Suppressor macrophage (primary cell): ENCODE results near the gene ZNF277.

Source experiments
- DNase-seq, 4 experiments: peaks; one replicate each; pipeline ENCODE4 v3.0.0-alpha.2; 2020 to 2022
- total RNA-seq, 17 experiments: gene quantifications; one replicate each; lab custom pipeline; 2026; ENCODE audit warnings: mixed read lengths in 6 of 17, inconsistent platforms in 3 of 17; lab: John Stamatoyannopoulos, UW

ZNF277 gene
- total RNA-seq: 12.1 to 85.9 (median 24.1) reads per million in 17 experiments

GRCh38 chr7:112206238-112206990 is at the start of gene ZNF277, which contains the start of gene DOCK4:
ZNF277 (plus strand) TSS chr7:112206695; CDS start chr7:112206717, 22 bp downstream.
DOCK4 (minus strand) TSS chr7:112206399; CDS start chr7:112206138, 261 bp downstream.
- DNase-seq: peak; percentile 99 to 100 (median 100)

DNA sequence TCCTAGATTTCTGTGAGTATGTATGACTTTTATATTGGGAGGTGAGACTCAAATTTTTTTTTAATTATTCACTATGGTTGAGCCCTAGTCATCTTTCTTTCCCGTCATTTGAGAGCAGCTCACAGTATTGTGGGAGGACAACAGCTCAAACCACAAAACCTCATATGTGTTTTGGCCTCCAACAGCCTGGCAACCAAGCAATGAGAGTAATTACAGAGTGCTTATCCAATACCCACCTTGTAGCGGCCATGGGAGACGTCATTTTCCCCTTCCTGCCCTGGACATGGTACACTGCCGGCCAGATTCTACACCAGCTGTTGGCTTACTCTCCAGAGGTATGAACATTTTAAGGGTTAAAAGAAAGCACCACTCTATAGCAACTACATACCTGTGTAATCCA is 49.4 kb upstream of the ZNF277 start:
- DNase-seq: peak; percentile 22 to 65 (median 40)

DNA sequence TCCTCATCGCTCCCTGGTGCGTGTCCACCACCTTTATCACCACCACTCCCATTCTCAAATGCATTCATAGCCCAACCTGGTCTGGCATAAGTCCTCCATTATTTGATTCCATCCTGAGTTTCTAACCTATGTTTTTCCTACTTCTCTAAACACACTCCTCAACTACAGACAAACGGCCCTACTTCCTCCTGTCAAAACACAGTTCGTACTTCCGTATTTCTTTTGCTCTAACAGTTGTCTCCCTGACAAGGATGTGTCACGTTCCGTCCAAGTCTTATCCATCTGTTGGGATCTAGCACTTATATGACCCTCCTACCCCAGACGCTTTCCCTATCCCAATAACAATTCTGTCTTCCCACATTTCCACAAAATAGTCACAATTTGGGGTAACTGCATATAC is 47.1 kb upstream of the ZNF277 start:
- peak; percentile 60 to 84 (median 70) for DNase-seq

GRCh38 chr7:112160130-112160770 is 46.2 kb upstream of the ZNF277 start:
- no peak for DNase-seq

GRCh38 chr7:112160771-112161150 is 45.7 kb upstream of the ZNF277 start:
- no peak for DNase-seq

DNA sequence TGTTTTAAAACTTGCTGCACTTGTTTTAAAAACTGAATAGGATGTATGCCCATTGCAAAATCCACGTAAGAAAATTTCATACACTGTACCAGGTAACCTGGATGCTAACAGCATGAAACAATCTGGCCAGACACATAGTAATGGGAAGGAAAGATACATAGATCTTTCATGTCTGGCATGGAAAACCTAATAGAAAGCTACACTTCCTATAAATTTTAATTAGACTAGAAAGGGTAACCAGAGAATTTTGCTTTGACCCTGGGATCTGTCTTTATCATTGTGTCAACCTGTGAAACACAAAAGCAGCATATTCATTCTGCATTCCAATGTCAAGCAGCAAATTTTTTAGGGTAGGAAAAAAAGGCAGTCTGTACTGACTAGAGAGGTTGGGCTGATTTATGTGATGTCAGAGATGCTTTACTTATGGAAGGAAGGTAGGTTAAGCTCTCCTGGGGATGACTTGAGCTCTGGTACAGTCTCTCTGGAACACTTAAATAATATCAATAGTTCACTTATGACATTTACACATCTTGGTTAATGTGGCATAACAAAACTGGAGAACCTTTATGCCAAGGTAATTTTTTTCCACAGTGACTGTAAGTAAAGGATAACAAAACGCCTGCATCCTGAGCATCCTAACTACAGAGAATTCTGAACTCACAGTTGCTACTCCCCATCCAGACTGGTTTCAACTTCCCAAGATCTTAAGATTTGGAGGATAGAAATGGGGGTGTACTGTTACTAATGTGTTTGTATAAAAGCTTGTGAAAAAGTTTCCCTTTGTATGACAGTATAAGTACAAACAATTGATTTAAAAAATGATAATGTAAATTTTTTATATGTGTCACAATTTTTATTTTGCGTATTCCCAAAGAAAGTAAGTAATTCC is 45.0 kb upstream of the ZNF277 start:
- no peak for DNase-seq

- DNase-seq: peak in 3 of 4 experiments; percentile 28 to 49 (median 29)
These were observed 44.2 kb upstream of the ZNF277 start for GRCh38 chr7:112162142-112162766.

- DNase-seq: no peak
These were observed 43.5 kb upstream of the ZNF277 start for GRCh38 chr7:112162784-112163506.

- DNase-seq: no peak
These were observed 39.3 kb upstream of the ZNF277 start for GRCh38 chr7:112167147-112167546.

DNA sequence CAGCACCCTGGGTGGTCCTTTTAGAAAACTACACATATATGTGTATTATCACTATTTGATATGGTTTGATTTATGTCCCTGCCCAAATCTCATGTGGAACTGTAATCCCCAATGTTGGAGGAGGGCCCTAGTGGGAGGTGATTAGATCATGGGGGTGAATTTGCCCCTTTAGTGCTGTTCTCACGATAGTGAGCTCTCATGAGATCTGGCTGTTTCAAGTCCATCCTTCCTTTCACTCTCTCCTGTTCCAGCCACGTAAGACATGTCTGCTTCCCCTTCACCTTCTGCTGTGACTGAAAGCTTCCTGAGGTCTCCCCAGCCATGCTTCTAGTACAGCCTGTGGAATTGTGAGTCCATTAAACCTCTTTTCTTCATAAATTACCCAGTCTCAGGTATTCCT is 37.6 kb upstream of the ZNF277 start:
- no peak for DNase-seq

- DNase-seq: no peak
These were observed 34.8 kb upstream of the ZNF277 start for GRCh38 chr7:112171673-112172072.

DNA sequence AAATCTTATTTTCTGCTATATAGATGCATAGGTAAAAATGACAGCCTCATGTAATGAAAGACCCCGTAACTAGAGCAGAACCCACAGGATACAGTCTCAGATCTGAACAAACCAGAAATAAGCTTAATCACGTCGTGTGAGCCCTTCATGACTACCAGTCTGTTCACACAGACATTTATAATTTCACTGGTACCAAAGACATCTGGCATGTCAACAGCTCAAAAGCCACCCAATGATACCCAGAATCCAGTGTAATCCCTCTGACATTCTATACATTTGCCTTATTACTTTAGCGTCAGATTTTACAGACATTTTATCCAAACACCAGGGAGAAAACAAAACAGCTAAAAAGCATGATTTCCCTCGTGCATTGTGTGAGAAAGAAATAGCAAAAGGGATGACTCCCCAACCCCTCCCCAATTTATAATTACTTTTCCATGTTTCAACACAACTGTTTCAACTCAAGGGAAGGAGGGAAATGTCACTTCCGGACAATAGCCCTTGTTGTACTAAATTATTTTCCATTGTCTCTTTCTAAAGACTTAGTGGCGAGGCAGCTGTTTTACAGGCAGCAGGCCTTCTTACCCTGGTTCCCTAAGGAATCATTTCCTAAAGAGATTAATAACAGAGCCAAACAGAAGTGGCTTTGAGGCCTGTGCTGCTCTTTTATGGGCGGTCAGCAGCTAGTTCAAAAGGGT is 33.5 kb upstream of the ZNF277 start:
- no peak for DNase-seq

GRCh38 chr7:112173568-112173905 is 33.0 kb upstream of the ZNF277 start:
- no peak for DNase-seq

DNA sequence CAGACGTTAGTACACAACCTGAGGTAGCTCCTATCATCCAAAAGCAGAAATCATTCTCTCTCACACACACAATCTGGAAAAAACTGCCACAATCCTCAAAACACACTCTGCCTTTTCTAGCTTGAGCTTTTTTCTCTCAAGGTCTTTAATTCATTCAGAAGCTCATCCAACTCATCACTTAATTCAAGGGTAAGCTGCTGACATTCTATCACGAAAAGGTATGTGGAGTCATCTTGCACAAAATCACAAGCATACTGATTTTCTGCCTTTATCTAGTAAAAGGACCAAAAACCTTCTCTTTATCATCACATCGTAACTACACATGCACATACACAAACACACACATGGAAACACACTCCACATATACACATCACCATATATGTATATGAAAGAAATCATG is 32.3 kb upstream of the ZNF277 start:
- DNase-seq: no peak

DNA sequence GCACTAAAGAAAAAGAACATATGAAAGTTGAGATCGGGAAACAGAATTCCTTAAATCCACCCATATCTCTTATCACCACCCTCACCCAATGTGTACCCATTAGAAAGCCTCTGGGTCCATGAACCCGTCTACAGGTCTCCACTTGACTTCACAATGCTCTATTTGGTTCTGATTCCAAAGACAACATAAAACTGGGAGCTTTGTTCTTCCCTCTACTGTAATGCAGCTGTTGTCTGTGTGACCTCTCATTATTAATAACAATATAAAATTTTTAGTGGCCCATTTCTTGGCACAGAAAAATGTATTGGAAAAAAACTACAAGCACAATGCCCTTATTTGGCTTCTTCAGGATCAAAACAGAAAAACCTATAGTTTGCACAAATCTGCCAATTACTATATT is 30.3 kb upstream of the ZNF277 start:
- DNase-seq: no peak

GRCh38 chr7:112176693-112177415 is 29.6 kb upstream of the ZNF277 start:
- DNase-seq: no peak

DNA sequence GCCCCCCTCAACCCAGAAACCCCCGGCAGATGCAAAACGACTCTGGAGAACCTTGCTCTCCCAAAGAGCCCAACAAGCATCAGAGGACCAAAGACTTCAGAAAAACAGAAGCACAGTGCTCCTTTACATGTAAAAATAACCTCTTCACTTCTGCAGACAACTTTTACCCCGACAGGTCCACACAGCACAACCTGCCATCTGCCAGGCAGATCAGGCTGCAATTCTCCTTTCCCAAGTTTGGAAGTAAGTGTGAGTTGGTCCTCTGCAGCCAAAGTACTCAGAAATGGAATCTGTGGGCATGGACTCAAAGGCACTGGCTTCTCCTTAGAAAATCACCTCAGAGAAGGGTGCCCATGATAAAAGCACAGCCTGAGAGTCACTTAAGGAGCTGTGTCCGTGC is 26.3 kb upstream of the ZNF277 start:
- no peak for DNase-seq

DNA sequence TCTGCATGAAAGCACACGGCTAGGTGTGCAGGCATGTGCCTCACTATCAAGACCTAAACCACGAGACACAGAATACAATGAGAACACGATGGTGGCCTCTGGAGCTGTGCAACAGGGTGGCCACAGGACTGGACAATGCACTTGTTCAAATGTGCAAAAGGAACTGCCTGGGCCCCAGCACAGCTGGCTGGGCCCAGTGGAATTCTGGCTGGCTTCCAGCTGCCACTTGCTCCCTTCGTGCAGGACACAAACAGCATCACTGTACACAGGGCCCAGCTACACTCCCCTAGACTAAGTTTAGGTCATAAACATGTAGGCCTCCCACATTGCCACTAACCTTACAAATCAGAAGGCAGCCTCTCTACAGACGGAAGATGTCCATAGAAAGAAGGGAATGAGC is 23.7 kb upstream of the ZNF277 start:
- peak in 3 of 4 experiments; percentile 32 to 51 (median 32) for DNase-seq

DNA sequence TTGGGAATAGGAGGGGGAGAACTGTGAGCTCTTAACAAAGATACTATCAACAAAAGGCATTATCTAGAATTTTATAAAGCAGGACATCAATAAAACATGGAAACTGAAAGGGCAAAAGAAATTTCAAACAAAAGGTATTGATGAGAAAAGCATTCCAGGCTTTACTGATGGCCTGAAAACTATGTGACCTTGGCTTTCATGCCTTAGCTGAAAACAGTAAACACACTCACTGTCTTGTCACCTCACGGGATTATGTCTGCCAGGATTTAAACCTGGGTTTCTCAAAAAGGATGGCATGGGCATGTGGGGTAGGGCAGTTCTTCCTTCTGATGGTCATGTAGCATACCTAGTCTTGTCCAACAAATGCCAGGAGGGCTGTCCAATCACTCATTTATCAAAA is 23.2 kb upstream of the ZNF277 start:
- no peak for DNase-seq

DNA sequence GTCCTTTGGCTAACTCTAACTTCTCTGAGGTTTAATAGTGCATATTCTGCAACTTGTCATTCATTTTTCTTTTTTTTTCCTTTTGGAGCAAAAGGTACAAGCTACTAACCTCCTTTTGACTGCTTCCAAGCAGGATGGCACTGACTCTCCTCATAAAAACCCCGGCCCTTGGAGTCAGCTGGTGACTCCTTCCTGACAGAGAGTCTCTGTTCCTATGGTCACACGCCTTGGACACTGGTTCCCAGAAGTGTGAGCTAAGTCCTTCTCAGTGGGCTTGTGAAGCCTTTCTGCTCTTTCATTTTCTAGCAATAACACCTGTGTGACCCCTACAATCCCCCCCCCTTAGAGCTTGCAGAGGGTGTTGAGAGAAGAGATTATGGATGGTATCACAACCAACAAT is 22.0 kb upstream of the ZNF277 start:
- no peak for DNase-seq
